HEK293T (cell line): ENCODE data around the gene MOCS2.

Experiments
- CTBP1 ChIP-seq: fragments of 450-650 bp; IDR thresholded peaks from 2 replicates; pipeline ENCODE4 v1.6.1; 2016; ENCODE audit warnings: borderline replicate concordance
- FOXA1 ChIP-seq: fragments of 450-650 bp; IDR thresholded peaks from 2 replicates; pipeline ENCODE4 v1.6.1; 2016; ENCODE audit warnings: mild to moderate bottlenecking

- TF ChIP-seq CTBP1: no peak
- TF ChIP-seq FOXA1: no peak
Measured at GRCh38 chr5:53112909-53113308, 3.4 kb upstream of the MOCS2 start.
